Gastroesophageal sphincter (tissue), 3 donors: ENCODE measurements around the gene OIP5.

Source experiments
- CTCF ChIP-seq, 4 experiments: fragments of 200-600 bp in 2 of 4; fragments of 450-650 bp in 2 of 4; sonication (generic) in 1 of 4; IDR thresholded peaks; one replicate each; pipeline ENCODE4 v1.5.1; 2017 to 2019; ENCODE audit warnings: antibody characterized with exemption in 4 of 4, mild to moderate bottlenecking in 2 of 4, moderate library complexity in 2 of 4
- EP300 ChIP-seq: sonication (generic); formaldehyde crosslinking; IDR thresholded peaks from one replicate; pipeline ENCODE4 v1.6.1; 2017; ENCODE audit warnings: antibody characterized with exemption, mild to moderate bottlenecking
- POLR2A ChIP-seq, 2 donors: fragments of 450-650 bp; IDR thresholded peaks; one replicate each; pipeline ENCODE4 v1.6.1; 2017; ENCODE audit warnings: antibody characterized with exemption in 2 of 2, mild to moderate bottlenecking in 2 of 2, moderate library complexity in 1 of 2
- POLR2AphosphoS5 ChIP-seq: sonication (generic); formaldehyde crosslinking; IDR thresholded peaks from one replicate; pipeline ENCODE4 v1.6.1; 2017; ENCODE audit warnings: antibody characterized with exemption

DNA sequence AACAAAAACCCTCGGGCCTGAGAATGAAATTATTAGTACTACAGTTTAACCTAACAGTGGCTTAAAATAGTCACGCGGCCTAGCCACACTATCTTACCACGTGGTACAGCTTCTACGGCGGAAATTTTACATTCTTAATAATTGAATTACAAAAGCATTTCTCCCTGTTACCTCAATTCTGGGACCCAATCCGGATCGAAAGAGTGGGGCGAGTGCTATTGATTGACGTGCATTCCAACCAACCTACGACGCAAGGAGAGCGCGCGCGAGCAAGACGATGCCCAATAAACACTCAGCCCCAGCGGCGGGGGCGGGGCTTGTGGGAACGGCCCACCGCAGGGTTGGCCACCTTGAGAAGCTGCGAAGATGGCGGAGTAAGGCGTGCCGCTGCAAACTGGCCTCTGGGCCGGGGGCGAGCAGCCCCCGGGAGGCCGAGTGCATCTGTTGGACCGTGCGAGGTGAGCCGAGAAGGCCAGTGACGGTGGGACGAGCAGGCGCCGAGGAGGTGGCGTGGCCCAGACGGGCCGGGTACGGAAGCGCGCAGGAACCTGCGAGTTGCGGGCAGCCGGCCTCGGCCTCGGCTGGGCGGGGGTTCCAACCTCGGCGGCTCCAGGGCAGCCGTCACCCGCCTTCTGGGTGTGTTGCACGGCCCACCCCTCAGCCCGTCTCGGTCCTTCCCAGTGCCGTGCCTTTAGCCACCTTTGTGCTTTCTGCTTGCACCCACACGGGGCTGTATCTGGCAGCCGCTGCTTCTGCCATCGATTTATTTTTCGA, 48.6 kb downstream of the OIP5 start:
- TF ChIP-seq EP300 (no peak), CTCF (IDR thresholded peaks at IDR 0.05) (no peak), POLR2A (IDR thresholded peaks at IDR 0.05) (peak; percentile 81 to 85), POLR2AphosphoS5 (peak; percentile 80)
